ENCODE results near the gene C1orf159.

The C1orf159 gene

DNA sequence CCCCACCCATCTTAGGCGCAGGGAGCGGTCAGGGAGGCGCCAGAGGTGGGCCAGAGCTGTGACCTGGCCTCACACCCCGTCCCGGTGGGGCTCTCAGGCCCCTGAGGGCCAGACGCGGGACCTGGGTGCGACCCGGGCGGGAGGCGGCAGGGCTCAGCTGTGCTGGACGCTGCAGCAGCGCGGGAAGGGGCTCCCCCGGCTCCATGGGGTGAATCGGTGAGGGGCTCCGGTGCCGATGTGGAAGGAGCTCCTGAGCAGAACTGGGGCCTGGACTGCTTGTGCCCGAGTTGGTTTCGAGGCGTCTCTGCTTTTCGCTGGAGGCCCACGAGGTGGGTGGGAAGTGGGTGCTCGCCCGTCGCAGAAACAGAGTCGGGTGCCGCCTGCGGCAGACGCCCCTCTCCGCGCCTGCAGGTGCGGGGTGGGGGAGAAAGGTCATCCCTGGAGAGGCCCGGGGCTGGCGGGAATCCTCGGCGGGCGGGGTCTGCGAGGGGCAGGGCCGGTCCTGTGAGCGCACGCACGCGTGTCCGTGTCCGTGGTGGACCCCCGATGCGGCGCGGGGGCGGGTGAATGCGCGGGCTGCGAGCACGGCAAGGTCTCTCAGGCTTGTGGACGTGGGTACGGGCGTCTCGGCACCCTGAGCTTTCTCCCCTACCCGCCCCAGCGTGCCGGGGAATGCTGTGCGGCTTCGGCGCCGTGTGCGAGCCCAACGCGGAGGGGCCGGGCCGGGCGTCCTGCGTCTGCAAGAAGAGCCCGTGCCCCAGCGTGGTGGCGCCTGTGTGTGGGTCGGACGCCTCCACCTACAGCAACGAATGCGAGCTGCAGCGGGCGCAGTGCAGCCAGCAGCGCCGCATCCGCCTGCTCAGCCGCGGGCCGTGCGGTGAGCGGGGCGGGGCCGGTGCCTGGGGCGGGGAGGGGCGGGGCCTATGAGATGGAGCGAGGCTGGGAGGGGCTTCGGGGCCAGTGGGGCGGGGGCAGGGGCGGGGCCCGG lies 75.6 kb downstream of the C1orf159 start:
- Histone ChIP-seq H3K9ac (ENCODE audit: insufficient read length) (no peak overlapping the region), H3K36me3 (ENCODE audit: insufficient read depth, low read length) (peaks cover 20% of the 10 kb centered on the region; the same call in 1 of the 2 replicates), H3K27ac (no peak overlapping the region), H3K4me3 (peak overlapping the region; percentile 72), H3K9me3 (ENCODE audit: low read depth, low read length) (no peaks in the 10 kb centered on the region)
- DNase-seq (ENCODE audit: low read depth, low spot score): peak; percentile 40
- peak; percentile 48; the same call in 1 of the 2 replicates for TF ChIP-seq POLR2AphosphoS5 (IDR thresholded peaks at IDR 0.05; ENCODE audit: borderline replicate concordance, low read depth, low read length)
- TF ChIP-seq EZH2 (IDR thresholded peaks at IDR 0.05): no peak

DNA sequence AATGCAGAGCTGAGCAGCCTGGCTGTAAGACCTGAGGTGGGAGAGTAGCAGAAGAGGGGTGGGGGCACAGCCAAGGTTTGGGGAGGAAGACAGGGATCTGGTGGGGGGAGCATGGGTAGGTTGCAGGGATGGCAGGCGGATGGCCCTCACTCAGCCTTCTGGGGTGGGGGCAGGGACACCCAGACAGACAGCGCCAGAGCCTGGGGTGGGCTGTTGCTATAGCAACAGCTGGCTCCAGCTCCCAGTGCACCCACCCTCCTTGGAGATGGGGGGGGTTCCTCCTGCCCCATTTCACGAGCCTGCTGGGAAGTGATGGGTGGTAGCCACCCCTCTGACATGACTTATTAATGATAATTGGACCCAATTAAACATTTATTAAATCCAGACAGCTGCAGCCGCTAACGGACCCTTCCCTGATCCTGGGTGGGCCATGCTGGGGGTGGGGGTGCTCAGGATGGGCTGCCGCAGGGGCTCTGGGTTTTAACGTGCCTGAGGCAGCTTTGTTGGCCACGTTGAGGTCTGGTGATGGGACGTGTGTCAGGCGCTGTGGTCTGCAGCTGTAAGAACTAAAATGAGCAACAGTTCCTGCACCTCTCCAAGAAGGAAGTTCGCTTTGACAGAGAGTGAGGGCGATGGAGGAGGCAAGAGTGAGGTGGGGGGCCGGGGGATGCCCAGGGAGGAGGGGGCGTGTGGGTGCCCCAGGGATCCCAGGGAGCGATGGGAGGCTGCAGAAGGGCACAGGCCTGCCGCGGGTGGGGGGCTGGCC lies 76.6 kb downstream of the C1orf159 start:
- peaks cover 14% of the 10 kb centered on the region; the same call in 1 of the 2 replicates for H3K36me3 ChIP-seq (ENCODE audit: insufficient read depth, low read length)
- no peak for TF ChIP-seq POLR2AphosphoS5 (IDR thresholded peaks at IDR 0.05; ENCODE audit: borderline replicate concordance, low read depth, low read length)
- TF ChIP-seq EZH2 (IDR thresholded peaks at IDR 0.05): no peak
- no peak for TF ChIP-seq FOXP2 (optimal IDR thresholded peaks at IDR 0.05; ENCODE audit: control extremely low read depth, extremely low read length, insufficient read depth)
- no peak overlapping the region for H3K9ac ChIP-seq (ENCODE audit: insufficient read length)
- no peaks in the 10 kb centered on the region for H3K9me3 ChIP-seq (ENCODE audit: low read depth, low read length)
- H3K27ac ChIP-seq: no peak overlapping the region
- no peak overlapping the region; the same call in 1 of the 2 replicates for H3K4me3 ChIP-seq
- no peak for DNase-seq (ENCODE audit: low read depth, low spot score)

- no peak overlapping the region for H3K9ac ChIP-seq (ENCODE audit: insufficient read length)
- DNase-seq (ENCODE audit: low read depth, low spot score): no peak
- H3K4me3 ChIP-seq: no peak overlapping the region
- TF ChIP-seq EZH2 (IDR thresholded peaks at IDR 0.05) (no peak), FOXP2 (optimal IDR thresholded peaks at IDR 0.05; ENCODE audit: control extremely low read depth, extremely low read length, insufficient read depth) (no peak), POLR2AphosphoS5 (IDR thresholded peaks at IDR 0.05; ENCODE audit: borderline replicate concordance, low read depth, low read length) (no peak)
- no peaks in the 10 kb centered on the region for H3K9me3 ChIP-seq (ENCODE audit: low read depth, low read length)
- H3K36me3 ChIP-seq (ENCODE audit: insufficient read depth, low read length): peaks cover 9% of the 10 kb centered on the region; the same call in 1 of the 2 replicates
- H3K27ac ChIP-seq: no peak overlapping the region
Measured at GRCh38 chr1:1038694-1039093, 77.2 kb downstream of the C1orf159 start.

- Histone ChIP-seq H3K4me3 (no peak overlapping the region), H3K27ac (no peak overlapping the region), H3K36me3 (ENCODE audit: insufficient read depth, low read length) (peaks cover 4% of the 10 kb centered on the region; the same call in 1 of the 2 replicates), H3K9me3 (ENCODE audit: low read depth, low read length) (no peaks in the 10 kb centered on the region), H3K9ac (ENCODE audit: insufficient read length) (no peak overlapping the region)
- TF ChIP-seq POLR2AphosphoS5 (IDR thresholded peaks at IDR 0.05; ENCODE audit: borderline replicate concordance, low read depth, low read length): no peak
- no peak for TF ChIP-seq FOXP2 (optimal IDR thresholded peaks at IDR 0.05; ENCODE audit: control extremely low read depth, extremely low read length, insufficient read depth)
- no peak for TF ChIP-seq EZH2 (IDR thresholded peaks at IDR 0.05)
- DNase-seq (ENCODE audit: low read depth, low spot score): no peak
Measured at GRCh38 chr1:1037366-1038327, 78.2 kb downstream of the C1orf159 start.

DNA sequence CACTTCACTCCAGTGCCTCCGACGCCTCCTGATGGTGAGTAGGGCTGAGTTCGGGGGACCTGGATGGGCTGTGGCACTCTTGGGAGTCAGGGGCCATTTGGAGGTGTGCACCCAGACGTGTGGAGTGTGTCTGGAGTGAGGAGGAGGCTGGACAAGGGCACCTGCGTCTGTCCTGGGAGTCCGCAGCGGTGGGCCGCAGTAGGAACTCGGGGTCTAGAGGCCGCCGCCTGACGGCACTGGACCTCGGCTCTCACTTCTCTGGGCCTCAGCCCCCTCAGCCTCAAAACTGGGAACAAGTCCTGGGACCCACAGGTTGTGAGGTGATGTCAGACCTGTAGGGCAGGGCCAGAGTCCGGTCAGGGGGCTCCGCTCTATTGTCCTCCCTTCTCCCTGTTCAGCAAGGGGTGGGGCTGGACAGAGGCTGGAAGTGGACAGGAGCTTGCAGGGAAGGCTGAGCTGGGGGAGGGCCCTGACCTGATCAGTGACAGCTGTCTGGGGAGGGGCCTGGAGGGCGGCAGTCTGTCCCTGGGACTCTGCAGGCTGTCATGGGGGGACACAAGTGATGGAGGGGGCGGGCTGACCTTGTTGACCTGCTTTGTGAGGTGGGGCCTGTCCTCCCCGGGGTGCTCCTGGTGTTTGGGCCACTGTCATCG lies 80.5 kb downstream of the C1orf159 start:
- H3K9ac ChIP-seq (ENCODE audit: insufficient read length): no peak overlapping the region
- TF ChIP-seq EZH2 (IDR thresholded peaks at IDR 0.05): no peak
- TF ChIP-seq FOXP2 (optimal IDR thresholded peaks at IDR 0.05; ENCODE audit: control extremely low read depth, extremely low read length, insufficient read depth): no peak
- TF ChIP-seq POLR2AphosphoS5 (IDR thresholded peaks at IDR 0.05; ENCODE audit: borderline replicate concordance, low read depth, low read length): no peak
- no peak for DNase-seq (ENCODE audit: low read depth, low spot score)
- H3K9me3 ChIP-seq (ENCODE audit: low read depth, low read length): no peaks in the 10 kb centered on the region
- no peak overlapping the region for H3K27ac ChIP-seq
- peaks cover 4% of the 10 kb centered on the region; the same call in 1 of the 2 replicates for H3K36me3 ChIP-seq (ENCODE audit: insufficient read depth, low read length)
- no peak overlapping the region for H3K4me3 ChIP-seq

- no peak overlapping the region for H3K27ac ChIP-seq
- peaks cover 4% of the 10 kb centered on the region; the same call in 1 of the 2 replicates for H3K36me3 ChIP-seq (ENCODE audit: insufficient read depth, low read length)
- no peak for DNase-seq (ENCODE audit: low read depth, low spot score)
- no peak overlapping the region for H3K9ac ChIP-seq (ENCODE audit: insufficient read length)
- H3K4me3 ChIP-seq: no peak overlapping the region
- H3K9me3 ChIP-seq (ENCODE audit: low read depth, low read length): no peaks in the 10 kb centered on the region
- TF ChIP-seq FOXP2 (optimal IDR thresholded peaks at IDR 0.05; ENCODE audit: control extremely low read depth, extremely low read length, insufficient read depth): no peak
- TF ChIP-seq EZH2 (IDR thresholded peaks at IDR 0.05): no peak
- no peak for TF ChIP-seq POLR2AphosphoS5 (IDR thresholded peaks at IDR 0.05; ENCODE audit: borderline replicate concordance, low read depth, low read length)
Measured at GRCh38 chr1:1034439-1034781, 81.5 kb downstream of the C1orf159 start.

- Histone ChIP-seq H3K9ac (ENCODE audit: insufficient read length) (no peak overlapping the region), H3K9me3 (ENCODE audit: low read depth, low read length) (no peaks in the 10 kb centered on the region), H3K27ac (no peak overlapping the region), H3K4me3 (no peak overlapping the region), H3K36me3 (ENCODE audit: insufficient read depth, low read length) (peaks cover 4% of the 10 kb centered on the region; the same call in 1 of the 2 replicates)
- no peak for TF ChIP-seq EZH2 (IDR thresholded peaks at IDR 0.05)
- TF ChIP-seq POLR2AphosphoS5 (IDR thresholded peaks at IDR 0.05; ENCODE audit: borderline replicate concordance, low read depth, low read length): no peak
- TF ChIP-seq FOXP2 (optimal IDR thresholded peaks at IDR 0.05; ENCODE audit: control extremely low read depth, extremely low read length, insufficient read depth): no peak
- no peak for DNase-seq (ENCODE audit: low read depth, low spot score)
Measured at GRCh38 chr1:1033731-1034438, 82.0 kb downstream of the C1orf159 start.
